ENCODE results near the gene PLPPR4. TPM values are rescaled to one million over a fixed set of nuclear protein-coding genes. Genes with fewer than 3 reads are reported as not detected.

The PLPPR4 gene
- total RNA-seq, 2 experiments from 2014 or later: not detected

DNA sequence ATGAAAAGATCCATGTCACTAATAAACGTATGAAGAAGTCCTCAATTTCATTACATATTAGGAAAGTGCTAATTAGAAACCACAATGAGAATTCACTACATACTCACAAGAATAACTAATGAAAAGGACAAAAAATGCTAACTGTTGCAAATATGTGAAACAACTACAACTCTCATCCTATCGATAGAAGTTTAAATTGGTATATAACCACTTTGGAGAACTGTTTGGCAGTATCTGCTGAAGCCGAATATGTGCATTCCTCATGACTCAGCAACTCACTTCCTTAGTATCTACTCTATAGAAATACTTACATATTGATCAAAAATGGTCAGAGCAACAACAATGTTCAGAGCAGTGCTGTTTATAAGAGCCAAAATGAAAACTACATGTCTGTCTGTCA, 66.8 kb downstream of the PLPPR4 start:
- Mint-ChIP-seq H3K27ac (no peak overlapping the region), H3K4me3 (no peak overlapping the region), H3K4me1 (no peaks in the 10 kb centered on the region), H3K36me3 (ENCODE audit: low read depth) (no peaks in the 10 kb centered on the region), H3K9me3 (no peaks in the 10 kb centered on the region), H3K27me3 (no peaks in the 10 kb centered on the region)
- DNase-seq: no peak
- ChIA-PET CTCF (no interaction called here), POLR2A (no interaction called here)

DNA sequence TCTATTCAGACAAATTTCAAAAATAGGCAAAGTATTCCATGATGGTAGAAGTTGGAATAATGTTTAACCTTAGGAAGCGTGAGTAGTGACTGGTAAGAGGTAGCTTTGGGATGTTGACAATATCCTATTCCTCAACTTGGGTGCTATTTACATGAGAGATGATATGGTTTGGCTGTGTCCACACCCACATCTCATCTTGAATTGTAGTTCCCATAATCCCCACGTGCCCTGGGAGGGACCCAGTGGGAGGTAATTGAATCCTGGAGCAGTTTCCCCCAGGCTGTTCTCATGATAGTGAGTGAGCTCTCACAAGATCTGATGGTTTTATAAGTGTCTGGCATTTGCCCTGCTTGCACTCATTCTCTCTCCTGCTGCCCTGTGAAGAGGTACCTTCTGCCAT, 67.3 kb downstream of the PLPPR4 start:
- POLR2A ChIA-PET: no interaction called here
- H3K4me1 Mint-ChIP-seq: no peaks in the 10 kb centered on the region
- CTCF ChIA-PET: no interaction called here
- H3K9me3 Mint-ChIP-seq: no peaks in the 10 kb centered on the region
- H3K36me3 Mint-ChIP-seq (ENCODE audit: low read depth): no peaks in the 10 kb centered on the region
- no peak for DNase-seq
- H3K27me3 Mint-ChIP-seq: no peaks in the 10 kb centered on the region
- no peak overlapping the region for H3K27ac Mint-ChIP-seq
- no peak overlapping the region for H3K4me3 Mint-ChIP-seq

DNA sequence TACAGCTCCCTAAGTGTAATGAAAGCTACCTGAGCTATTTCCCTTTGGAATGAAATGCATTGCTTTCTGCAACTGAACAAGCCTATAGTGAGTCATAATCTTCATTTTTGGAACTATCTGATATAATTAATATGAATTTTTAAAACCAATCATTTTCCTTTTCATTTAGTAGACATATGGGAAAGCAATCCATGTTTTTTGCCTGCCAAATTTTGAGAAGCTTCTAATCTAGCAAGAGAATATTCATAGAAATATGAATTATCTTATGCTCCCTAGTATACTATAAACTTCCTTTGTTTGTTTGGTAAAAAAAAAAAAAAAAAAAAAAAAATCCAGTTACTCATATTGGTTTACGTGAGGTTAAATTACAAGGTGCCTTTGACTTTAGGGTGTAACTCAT, 68.3 kb downstream of the PLPPR4 start:
- no peak overlapping the region for H3K27ac Mint-ChIP-seq
- H3K27me3 Mint-ChIP-seq: no peaks in the 10 kb centered on the region
- ChIA-PET POLR2A (no interaction called here), CTCF (no interaction called here)
- DNase-seq: no peak
- H3K4me3 Mint-ChIP-seq: no peak overlapping the region
- no peaks in the 10 kb centered on the region for H3K4me1 Mint-ChIP-seq
- no peaks in the 10 kb centered on the region for H3K36me3 Mint-ChIP-seq (ENCODE audit: low read depth)
- H3K9me3 Mint-ChIP-seq: no peaks in the 10 kb centered on the region

DNA sequence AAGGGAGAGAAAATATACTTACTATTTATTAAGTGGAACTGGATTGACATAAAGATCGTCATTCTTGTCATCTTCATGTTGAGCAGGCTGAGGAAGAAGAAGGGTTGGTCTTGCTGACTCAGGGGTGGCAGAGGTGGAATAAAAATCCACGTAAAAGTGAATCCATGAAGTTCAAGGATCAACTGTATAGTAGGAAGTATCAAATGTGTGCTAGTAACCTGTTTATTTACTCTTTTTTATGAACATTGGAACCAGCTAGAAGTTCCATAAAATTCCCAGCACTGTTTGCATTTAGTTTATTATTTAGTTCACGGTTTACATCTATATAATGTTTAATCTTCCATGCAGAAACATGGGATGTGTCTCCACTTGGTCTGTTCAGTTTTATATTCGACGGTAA, 70.7 kb downstream of the PLPPR4 start:
- Mint-ChIP-seq H3K27ac (no peak overlapping the region), H3K9me3 (no peaks in the 10 kb centered on the region), H3K27me3 (no peaks in the 10 kb centered on the region), H3K4me3 (no peak overlapping the region), H3K36me3 (ENCODE audit: low read depth) (no peaks in the 10 kb centered on the region), H3K4me1 (no peaks in the 10 kb centered on the region)
- ChIA-PET POLR2A (no interaction called here), CTCF (no interaction called here)
- DNase-seq: no peak

DNA sequence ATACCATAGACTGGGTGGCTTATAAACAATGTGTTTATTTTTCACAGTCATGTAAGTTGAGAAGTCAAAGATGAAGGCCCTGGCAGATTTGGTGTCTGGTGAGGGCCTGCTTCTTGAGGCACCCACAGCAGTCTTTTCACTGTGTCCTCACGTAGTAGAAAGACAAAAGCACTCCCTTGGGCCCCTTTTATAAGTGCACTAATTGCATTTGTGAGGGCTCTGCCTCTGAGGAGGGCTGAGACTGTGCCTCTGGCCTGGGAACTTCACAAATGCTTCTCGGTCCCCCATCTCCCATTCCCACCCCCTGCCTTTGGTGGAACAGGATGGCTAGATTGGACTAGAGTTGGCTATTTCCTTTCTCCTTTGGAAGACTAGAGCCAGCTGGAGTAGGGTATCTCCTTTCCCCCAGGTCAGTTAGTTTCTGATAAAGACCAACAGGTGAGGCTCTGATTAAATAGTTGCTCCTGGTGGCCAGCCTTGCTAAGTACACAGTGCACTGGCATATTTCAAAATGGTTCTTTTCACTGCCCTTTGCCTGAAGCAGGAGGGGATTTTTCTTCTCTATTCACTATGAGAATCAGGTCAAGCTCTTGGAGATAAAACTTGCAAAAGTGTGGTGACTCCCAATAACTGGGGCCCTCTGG, 82.9 kb downstream of the PLPPR4 start:
- CTCF ChIA-PET: no interaction called here
- H3K4me1 Mint-ChIP-seq: no peaks in the 10 kb centered on the region
- DNase-seq: no peak
- no peaks in the 10 kb centered on the region for H3K36me3 Mint-ChIP-seq (ENCODE audit: low read depth)
- no peak overlapping the region for H3K27ac Mint-ChIP-seq
- H3K4me3 Mint-ChIP-seq: no peak overlapping the region
- POLR2A ChIA-PET: no interaction called here
- H3K27me3 Mint-ChIP-seq: no peaks in the 10 kb centered on the region
- H3K9me3 Mint-ChIP-seq: no peaks in the 10 kb centered on the region

DNA sequence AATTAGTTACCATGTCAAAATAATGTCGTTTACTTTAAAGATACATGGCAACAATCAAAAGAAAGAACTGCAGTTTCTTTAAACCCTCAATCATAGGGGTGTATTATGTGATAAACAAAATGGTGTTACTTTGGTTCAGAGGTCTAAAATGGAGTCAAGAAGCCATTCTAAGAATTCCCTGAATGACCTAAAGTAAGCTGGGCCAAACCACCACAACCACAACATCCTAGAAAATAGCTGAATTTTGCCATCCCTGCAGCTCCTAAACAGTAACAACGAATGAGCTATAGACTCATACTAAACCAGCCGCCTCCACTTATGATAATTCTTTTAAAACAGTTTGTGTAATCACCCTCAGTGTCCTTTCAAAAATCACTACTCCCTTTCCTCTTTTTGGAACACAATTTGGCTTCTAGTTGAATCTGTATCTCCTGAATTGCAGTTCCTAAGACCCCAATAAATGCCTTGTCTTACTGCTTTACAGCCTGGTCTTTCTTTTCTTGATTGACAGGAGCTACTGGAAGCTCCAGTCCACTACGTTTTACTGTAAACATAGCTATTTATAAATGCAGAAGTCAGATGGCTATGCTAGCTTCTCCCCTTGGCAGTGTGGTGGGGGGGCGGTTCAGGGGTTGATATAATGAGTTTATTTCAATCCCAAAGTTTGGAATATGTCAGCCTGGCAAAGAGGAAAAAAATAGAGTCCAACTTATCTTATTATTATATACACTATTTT, 84.3 kb downstream of the PLPPR4 start:
- Mint-ChIP-seq H3K9me3 (no peaks in the 10 kb centered on the region), H3K27me3 (no peaks in the 10 kb centered on the region), H3K27ac (no peak overlapping the region), H3K4me1 (no peaks in the 10 kb centered on the region), H3K36me3 (ENCODE audit: low read depth) (no peaks in the 10 kb centered on the region), H3K4me3 (no peak overlapping the region)
- no peak for DNase-seq
- POLR2A ChIA-PET: no interaction called here
- CTCF ChIA-PET: interaction anchor here (0.6 kb wide), 1 partner anchor 24 kb away, joined by 3 read pairs; no protein-coding TSS in a partner anchor

DNA sequence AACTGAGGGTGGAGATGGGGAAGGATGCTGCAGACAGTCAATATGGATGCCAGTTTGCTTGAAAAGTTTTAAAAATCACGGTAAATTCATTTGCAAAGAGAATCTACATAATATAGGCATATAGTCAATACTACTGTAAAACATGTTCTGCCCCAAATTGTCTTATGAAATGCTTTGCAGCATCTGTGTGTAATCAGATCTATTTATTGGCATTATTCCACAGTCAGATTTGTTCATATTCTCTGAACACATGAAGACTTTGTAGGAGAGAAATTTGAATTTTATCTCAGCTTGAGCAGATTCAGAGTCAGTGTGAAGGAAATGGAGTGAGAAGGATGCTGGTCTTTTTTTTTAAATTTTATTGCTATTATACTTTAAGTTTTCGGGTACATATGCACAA, 88.5 kb downstream of the PLPPR4 start:
- no peak for DNase-seq
- POLR2A ChIA-PET: no interaction called here

DNA sequence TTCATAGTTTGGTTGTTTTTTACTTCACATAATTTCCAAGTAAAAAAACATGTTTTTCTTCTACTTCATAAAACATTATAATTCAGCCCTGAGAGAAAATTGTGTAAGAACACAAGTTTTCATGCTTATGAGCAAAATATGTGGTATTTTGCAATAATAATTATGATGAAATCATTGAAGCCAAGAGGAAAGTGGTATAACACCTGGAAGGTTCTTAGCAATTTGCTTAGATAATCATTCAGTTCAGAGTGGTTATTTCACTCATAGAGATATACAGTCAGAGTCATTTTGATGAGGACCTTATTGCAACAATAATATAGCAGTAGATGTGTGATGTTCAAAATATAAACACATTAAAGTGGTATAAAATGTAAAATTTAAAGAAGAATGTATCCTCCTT, 94.5 kb downstream of the PLPPR4 start:
- Mint-ChIP-seq H3K4me1 (no peaks in the 10 kb centered on the region), H3K9me3 (no peaks in the 10 kb centered on the region), H3K4me3 (no peak overlapping the region), H3K27me3 (no peaks in the 10 kb centered on the region), H3K27ac (no peak overlapping the region), H3K36me3 (ENCODE audit: low read depth) (no peaks in the 10 kb centered on the region)
- POLR2A ChIA-PET: no interaction called here
- no peak for DNase-seq
- CTCF ChIA-PET: no interaction called here

More for the DNA sequence above, 88.5 kb downstream of the PLPPR4 start:
- no peaks in the 10 kb centered on the region for H3K9me3 Mint-ChIP-seq
- H3K27me3 Mint-ChIP-seq: no peaks in the 10 kb centered on the region
- CTCF ChIA-PET: no interaction called here
- H3K36me3 Mint-ChIP-seq (ENCODE audit: low read depth): no peaks in the 10 kb centered on the region
- H3K27ac Mint-ChIP-seq: no peak overlapping the region
- H3K4me1 Mint-ChIP-seq: no peaks in the 10 kb centered on the region
- no peak overlapping the region for H3K4me3 Mint-ChIP-seq
